Middle frontal gyrus (tissue), 1 donor: Measurements from ENCODE around the gene NUMBL.
"Not testable (repeated sequence)": the region's sequence is repeated elsewhere in the genome, so short reads cannot be mapped to it uniquely, and the experiment has no call there.

Experiments used
- DNase-seq: peaks from one replicate; pipeline ENCODE4 v3.0.0-alpha.2; 2015; ENCODE audit warnings: low spot score; ENCODE audit errors: extremely low spot score

Gene NUMBL

DNA sequence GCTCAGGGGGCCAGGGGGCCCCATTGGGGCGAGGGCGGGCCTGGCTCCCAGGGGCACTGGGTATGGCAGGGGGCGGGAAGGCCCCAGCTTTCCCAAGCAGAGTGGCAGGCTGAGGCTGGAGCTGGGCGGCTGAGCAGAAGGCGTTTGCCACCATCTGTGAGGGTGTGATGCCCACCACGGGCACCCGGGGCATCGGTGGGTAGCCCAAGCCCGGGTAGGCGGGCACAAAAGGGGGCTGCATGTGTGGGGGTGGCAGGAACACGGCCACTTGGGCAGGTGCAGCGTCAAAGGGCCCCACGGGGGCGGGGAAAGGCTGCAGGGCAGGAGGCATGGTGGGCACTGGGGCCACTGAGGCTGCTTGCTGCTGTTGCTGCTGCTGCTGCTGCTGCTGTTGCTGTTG, 22.8 kb downstream of the NUMBL start:
- DNase-seq: no peak

DNA sequence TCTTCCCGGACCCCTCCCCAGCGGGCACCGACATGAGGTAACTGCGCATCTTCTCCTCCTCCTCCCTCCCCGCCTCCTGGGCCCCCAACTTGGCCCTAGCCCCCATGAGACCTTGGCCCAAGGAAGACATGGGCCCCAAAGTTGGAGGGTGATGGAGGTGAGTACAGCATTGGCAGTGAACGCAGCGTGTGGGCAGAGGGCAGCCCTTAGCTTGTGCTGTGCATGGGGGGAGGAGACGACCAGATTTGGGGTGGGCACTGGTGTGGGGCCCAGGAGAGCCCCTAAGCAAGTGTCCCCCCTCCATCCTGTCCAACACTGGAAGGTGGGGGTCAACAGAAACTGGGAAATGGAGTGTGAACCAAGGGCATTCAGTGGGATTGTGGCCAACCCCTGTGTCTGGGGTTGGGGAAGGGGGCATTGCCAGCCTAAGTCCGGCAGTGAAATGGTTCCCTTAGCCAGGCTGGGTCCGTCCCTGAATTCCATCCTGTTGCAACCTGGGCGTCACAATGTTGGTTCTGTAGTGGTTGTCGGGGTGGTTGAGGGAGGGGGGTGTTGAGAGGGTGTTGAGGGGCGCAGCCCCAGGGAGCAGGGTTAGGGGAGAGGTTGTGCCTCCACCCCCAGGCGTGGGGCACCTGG, 23.5 kb downstream of the NUMBL start:
- no peak for DNase-seq

DNA sequence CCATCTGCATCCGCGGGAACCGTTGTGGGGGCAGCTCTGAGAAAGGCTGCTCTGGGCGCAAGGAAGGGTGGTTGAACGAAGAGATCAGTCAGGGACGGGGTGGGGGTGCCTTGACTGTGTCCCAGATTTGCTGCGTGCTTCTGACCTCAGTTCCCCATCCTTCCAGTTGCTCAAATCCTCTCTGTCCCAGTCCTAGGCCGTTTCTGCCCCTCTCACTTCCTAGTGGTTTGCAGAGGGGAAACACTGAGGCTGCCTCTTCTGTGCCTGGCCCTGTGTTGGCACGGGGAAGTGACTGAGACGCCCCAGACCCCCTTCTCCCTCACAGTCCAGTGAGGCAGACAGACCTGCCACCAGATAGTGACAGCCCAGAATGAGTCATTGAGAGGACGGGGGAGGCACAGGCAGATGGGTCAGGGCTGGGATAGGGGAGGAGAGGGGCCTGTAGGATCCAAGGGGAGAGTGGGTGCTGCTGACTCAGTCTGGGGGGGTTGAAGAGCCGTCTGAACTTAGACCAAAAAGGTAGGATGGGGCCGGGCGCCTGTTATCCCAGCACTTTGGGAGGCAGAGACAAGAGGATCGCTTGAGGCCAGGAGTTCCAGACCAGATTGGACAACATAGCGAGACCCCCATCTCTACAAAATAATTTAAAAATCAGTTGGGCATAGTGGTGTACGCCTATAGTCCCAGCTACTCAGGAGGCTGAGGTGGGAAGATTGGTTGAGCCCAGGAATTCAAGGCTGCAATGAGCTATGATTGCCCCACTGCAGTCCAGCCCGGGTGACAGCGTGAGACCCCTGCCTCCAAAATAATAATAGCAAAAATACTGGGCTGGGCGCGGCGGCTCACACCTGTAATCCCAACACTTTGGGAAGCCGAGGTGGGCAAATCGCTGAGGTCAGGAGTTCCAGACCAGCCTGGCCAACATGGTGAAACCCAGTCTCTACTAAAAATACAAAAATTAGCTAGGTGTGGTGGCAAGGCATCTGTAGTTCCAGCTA, 26.5 kb downstream of the NUMBL start:
- no peak for DNase-seq

DNA sequence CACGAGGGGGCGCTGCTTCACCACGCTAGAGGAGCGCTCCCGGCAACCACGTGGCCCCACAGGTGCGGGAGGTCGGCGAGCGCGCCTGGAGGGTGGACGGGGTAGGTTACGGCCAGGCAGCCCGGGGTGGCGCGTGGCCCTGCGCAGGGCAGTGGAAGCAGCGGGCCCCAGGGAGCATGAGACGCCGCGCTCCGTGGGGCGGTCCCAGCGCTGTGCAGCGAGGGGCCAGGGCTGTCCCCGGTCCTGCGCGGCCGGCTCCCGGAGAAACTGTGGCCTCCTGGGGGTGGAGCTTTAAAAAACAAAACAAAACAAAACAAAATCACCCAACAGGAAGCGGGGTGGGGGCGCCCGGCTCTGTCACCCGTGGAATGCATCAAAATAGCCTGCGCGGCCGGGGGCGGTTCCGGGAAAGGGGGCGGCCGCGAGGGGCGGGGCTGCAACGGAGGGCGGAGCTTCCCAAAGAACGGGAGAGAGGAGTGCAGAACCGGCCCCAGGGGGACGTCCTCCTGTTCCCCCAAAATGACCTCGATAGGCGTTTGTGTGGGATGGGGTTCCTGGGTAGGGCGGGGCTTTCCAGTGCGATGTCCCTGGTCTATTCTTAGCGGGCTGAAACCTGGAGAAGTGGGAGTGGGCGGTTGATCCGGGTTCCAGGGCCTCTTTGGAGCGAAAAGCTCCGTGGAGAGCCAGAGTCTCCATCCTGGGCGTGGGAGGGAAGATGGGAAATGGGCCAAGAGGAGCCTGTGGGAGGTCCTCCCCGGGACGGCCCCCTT, 27.3 kb downstream of the NUMBL start:
- peak; percentile 76 for DNase-seq

DNA sequence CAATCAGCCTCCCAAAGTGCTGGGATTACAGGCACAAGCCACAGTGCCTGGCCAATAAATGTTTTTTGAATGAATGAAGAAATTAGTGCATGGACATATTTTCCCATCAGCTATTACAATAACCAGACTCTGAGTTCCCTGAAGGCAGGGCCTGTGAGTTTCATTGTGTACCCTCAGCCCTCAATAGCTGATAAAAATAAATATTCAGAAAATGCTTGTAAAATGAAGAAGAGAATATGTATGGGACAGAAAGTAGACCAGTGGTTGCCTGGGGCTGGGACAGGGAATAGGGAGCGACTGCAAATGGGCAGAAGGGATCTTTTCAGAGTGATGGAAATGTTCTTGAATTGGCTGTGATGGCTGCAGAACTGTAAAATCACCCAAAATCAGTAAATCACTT, 28.8 kb downstream of the NUMBL start:
- no peak for DNase-seq

DNA sequence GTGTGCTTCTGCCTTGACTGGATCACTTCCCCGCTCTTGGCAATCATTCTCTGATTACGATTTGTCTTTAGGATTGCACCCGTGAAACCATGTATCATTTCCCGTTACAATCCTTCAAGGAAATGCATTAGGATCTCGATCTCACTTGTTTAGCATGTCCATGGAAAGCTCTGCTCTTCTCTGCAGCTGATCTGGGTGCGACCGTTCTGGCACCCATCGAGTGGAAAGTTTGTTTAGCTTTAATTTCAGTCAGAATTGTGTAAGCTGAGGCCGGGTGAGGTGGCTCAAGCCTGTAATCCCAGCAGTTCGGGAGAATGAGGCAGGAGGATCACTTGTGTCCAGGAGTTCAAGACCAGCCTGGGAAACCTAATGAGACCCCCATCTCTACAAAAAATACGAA, 30.9 kb downstream of the NUMBL start:
- DNase-seq: no peak

DNA sequence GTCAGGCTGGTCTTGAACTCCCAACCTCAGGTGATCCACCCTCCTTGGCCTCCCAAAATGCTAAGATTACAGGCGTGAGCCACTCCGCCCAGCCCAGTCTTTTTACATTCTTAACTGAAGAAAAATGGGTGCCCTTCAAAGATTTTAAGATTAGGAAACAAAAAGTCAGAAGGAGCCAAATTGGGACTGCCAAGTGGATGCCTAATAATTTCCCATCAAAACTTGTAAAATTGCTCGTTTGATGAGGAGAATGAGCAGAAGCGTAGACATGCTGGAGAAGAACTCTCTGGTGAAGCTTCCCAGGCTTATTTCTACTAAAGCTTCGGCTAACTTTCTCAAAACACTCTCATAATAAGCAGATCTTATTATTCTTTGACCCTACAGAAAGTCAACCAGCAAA, 31.3 kb downstream of the NUMBL start:
- DNase-seq: no peak

DNA sequence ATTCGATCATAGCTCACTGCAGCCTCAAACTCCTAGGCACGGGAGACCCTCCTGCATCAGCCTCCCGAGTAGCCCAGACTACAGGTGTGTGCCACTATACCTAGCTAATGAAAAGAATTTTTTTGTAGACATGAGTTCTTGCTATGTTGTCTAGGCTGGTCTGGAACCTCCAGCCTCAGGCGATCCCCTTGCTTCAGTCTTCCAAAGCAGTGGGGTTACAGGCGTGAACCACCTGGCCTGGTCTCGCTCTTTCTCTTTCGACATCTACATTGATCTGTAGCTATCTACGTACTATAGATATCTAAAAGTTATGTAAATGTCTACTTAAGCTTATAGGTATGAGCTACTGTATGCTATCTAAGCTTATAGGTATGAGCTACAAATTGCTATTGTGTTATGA, 32.4 kb downstream of the NUMBL start:
- DNase-seq: no peak

DNA sequence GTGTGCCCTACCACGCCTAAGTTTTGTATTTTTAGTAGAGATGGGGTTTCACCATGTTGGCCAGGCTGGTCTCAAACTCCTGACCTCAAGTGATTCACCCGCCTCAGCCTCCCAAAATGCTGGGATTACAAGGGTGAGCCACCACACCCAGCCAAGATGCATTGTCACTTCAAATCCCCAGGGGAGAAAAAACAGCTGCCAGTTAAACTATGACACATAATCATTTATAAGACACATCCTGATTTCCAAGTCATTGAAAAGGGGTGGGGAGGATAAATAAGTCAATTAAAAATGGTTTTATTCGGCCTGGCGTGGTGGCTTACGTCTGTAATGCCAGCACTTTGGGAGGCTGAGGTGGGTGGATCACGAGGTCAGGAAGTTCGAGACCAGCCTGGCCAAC, 34.8 kb downstream of the NUMBL start:
- DNase-seq: not testable (repeated sequence)

DNA sequence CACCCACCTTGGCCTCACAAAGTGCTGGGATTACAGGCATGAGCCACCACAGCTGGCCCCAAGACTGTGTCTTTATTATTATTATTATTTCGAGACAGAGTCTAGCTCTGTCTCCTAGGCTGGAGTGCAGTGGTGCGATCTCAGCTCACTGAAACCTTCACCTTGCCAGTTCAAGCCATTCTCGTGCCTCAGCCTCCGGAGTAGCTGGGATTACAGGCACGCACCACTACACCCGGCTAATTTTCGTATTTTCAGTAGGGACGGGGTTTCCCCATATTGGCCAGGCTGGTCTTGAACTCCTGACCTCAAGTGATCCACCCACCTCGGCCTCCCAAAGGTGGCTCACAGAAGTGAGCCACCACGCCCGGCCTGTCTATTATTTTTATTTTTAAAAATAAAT, 38.1 kb downstream of the NUMBL start:
- DNase-seq: not testable (repeated sequence)

DNA sequence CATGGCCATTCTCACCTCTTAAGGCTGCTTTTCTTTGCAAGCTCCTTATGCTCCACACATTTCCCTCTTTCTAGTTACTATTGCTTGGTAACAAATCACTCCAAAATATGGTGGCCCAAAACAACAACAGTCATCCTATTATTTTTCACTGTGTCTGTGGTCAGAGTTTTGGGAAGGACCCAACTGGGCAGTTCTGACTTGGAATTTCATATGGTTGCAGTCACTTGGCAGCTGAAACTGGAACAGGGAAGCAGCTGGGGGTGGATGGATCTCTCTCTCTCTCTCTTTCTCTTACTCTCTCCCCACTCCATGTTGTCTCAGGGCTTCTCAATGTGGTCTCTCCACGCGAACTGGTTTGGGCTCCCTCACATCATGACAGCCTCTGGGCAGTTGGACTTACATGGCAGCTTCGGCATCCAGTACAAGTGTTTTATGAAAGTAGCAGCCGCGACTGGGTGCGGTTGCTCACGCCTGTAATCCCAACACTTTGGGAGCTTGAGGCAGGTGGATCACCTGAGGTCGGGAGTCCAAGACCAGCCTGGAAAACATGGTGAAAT, 39.6 kb downstream of the NUMBL start:
- DNase-seq: no peak

DNA sequence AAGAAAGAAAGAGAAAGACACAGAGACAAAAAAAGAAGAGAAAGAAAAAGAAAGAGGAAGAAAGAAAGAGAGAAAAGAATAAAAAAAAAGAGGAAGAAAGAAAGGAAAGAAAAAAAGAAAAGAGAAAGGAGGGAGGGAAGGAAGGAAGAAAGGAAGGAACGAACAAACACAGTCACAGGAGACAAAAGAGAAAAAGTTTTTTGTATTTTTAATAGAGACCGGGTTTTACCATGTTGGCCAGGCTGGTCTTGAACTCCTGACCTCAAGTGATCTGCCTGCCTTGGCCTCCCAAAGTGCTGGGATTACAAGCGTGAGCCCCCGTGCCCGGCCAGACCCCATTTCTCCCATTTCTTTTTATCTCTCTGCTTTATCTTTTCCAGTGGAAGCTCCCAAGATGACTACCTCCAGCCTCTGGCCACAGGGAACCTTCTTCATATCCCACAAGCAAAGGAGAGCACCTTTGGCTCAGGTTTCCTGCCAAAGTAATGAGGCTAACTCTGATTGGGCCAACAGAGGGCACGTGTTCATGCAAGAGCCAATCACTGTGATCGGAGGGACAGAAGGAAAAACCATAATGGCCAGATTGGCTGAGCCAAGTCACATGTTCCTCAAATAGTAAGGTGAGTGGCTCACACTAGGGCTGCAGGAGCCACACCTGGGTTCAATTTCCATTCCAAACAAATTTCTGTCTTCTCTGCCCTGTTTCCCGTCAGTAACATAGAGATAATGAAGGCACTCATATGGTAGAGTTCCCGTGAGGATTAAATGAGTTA, 40.4 kb downstream of the NUMBL start:
- not testable (repeated sequence) for DNase-seq

DNA sequence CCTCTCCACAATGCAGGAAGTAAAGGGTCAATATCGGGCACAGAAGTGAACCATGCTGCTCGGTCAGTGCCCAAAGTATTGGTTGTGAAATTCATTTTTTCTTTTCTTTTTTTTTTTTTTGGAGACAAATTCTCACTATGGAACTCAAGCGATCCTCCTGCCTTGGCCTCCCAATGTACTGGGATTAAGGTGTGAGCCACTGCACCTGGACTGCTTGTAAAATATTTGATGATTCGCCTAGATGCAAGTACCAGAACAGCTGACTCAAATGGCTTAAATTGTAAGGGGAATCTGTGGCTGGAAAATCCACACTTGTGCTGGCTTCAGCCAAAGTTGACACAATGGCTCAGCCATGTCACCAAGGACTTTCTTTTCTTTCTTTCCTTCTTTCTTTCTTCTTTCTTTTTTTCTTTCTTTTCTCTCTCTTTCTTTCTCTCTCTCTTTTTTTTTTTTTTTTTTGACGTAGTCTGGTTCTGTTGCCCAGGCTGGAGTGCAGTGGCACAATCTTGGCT, 43.7 kb downstream of the NUMBL start:
- no peak for DNase-seq

DNA sequence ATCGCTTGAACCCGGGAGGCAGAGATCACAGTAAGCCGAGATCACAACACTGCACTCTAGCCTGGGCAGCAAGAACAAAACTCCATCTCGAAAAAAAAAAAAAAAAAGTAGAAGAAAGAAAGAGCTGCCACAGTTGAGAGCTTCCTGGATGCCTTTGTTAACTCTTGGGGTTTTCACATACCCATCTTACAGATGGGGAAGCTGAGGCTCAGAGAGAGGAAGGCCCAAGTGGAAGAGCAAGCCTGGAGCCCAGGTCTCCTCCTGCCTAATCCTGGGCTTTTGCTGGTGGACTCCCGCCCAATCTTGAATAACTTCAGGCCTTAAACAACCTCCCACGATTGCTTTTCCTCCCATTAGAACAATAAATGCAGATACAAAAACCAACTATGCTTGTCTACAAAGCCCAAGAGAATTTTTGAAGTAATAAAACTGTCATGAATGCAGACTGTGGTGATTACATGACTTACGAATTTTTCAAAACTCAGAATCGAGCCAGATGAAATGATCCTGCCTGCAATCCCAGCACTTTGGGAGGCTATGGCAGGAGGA, 47.6 kb downstream of the NUMBL start:
- DNase-seq: no peak

DNA sequence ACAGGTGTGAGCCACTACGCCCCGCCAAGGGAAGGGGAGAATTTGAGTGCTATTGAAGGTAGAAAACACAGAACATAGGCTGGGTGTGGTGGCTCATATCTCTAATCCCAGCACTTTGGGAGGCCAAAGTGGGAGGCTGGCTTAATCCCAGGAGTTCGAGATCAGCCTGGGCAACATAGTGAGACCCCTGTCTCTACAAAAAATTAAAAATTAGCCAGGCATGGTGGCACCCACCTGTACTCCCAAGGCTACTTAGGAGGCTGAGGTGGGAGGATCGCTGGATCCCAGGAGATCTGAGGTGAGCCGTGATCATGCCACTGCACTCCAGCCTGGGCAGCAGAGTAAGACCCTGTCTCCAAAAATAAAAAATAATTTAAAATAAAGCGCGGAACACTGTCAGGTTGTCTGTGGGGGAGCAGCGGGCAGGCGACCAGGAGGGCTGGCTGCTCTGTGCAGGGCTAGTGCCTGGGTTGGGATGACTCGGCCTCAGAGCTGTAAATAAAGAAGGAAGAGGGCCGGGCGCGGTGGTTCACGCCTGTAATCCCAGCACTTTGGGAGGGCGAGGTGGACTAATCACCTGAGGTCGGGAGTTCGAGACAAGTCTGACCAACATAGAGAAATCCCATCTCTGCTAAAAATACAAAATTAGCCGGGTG, 48.3 kb downstream of the NUMBL start:
- no peak for DNase-seq

DNA sequence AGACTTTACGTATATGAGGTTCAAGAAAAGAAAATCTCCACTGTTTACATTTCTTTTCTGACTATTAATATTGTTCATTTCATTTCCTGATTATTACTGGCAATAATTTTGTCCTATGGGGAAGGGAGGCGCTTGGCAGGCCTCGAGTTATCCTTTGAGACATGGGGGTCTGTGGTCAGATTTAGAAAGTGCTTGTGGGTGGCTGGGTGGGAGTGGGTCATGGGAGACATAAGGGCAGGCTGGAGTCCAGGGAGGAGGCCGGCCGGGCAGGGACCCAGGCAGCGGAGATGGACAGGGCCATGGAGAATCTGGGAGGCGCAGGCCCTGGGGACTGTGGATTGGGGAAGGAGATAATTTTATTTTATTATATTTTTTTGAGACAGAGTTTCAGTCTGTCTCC, 49.2 kb downstream of the NUMBL start:
- no peak for DNase-seq

DNA sequence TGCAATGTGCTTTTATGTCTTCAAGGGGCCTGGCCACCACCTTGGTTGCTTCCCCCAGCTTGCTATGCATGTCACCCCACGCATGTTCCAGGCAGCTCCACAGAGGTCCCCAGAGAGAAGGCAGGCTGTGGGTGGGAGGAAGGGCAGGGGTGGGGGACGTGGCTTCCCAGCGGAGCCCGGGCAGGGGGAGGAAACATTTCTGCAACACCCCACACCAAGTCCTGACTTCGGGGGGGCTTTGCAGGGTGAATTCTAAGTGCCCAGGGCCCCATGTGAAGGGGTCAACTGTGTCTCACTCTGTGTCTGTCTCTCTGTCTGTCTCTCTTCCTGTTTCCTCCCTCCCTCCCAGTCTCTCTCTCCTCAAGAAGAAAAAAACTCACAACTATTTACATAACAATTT, 49.7 kb downstream of the NUMBL start:
- DNase-seq: no peak

DNA sequence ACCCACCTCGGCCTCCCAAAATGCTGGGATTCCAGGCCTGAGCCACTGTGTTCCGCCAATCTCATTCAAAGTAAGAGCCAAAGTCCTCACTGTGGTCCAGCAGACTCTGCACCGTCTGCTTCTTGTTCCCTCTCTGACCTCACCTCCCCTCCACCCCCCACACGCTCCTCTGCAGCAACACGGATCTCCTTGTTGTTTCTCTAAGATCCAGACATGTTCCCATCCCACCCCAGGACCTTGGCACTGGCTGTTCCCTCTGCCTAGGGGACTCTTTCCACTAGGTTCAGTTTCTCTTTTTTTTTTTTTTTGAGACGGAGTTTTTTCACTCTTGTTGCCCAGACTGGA, 50.8 kb downstream of the NUMBL start:
- DNase-seq: no peak

DNA sequence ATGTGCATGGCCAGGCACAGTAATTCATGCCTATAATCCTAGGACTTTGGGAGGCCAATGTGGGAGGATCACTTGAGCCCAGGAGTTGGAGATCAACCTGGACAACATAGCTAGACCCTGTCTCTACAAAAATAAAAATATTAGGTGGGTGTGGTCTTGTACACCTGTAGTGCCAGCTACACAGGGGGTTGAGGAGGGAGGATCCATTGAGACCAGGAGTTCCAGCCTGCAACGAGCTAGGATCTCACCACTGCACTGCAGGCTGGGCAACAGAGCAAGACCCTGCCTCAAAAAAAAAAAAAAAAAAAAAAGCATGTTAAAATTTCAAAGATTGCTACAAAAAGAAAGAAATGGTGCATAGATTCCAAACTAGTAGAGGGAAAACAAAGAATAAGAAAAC, 52.1 kb downstream of the NUMBL start:
- DNase-seq: no peak

DNA sequence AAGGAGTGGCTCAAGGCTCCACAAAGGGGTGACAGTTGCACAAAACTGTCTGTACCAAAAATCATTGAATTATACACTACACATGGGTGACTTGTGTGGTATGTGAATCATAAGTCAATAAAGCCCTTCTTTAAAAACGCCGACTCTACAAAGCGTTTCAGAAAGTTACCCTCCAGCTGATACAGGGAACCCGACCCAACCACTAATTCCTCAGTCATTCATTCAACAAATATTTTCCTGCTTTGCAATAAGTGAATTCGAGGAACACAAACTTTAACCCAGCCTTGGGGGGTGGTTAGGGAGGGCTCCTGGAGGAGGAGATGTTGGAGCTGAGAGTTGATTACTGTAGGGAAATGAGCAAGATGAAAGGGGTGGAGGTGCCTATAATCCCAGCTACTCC, 57.2 kb downstream of the NUMBL start:
- no peak for DNase-seq
